DOHH2 (cell line): ENCODE results near the gene FBXO28.

ENCODE experiments used
- H3F3A ChIP-seq: fragments of 200-600 bp; sonication (generic), shearing (Covaris generic); 2 replicates; pipeline ENCODE4 v1.6.0; 2016; ENCODE audit warnings: antibody characterized with exemption, mild to moderate bottlenecking; ENCODE audit not compliant: control insufficient read depth, insufficient read depth
- H3K27ac ChIP-seq: fragments of 200-600 bp; sonication (generic); 2 replicates; pipeline ENCODE4 v1.5.1; 2014; ENCODE audit warnings: low read depth, mild to moderate bottlenecking, low read length, moderate library complexity
- H3K27me3 ChIP-seq: fragments of 200-600 bp; sonication (generic); 2 replicates; pipeline ENCODE4 v1.6.1; 2014; ENCODE audit warnings: mild to moderate bottlenecking, low read length, mixed read lengths; ENCODE audit not compliant: control insufficient read depth
- H3K36me3 ChIP-seq: fragments of 200-600 bp; sonication (generic); 2 replicates; pipeline ENCODE4 v1.6.1; 2014; ENCODE audit warnings: mild to moderate bottlenecking, low read length, moderate library complexity, mixed read lengths; ENCODE audit not compliant: control insufficient read depth
- H3K4me1 ChIP-seq: fragments of 200-600 bp; sonication (generic); 2 replicates; pipeline ENCODE4 v1.6.1; 2014; ENCODE audit warnings: mild to moderate bottlenecking, low read length, mixed read lengths; ENCODE audit not compliant: control insufficient read depth
- H3K4me2 ChIP-seq: fragments of 200-600 bp; sonication (generic); 2 replicates; pipeline ENCODE4 v1.6.0; 2014; ENCODE audit warnings: mild to moderate bottlenecking, low read length, moderate library complexity
- H3K4me3 ChIP-seq: fragments of 200-600 bp; sonication (generic); 2 replicates; pipeline ENCODE4 v1.5.1; 2014; ENCODE audit warnings: mild to moderate bottlenecking, low read length, mixed read lengths
- H3K79me2 ChIP-seq: fragments of 200-600 bp; sonication (generic); 2 replicates; pipeline ENCODE4 v1.6.1; 2014; ENCODE audit warnings: mild to moderate bottlenecking, low read length, mixed read lengths; ENCODE audit not compliant: control insufficient read depth
- H3K9me2 ChIP-seq: fragments of 200-600 bp; sonication (generic); replicated peaks from 2 replicates; pipeline ENCODE4 v1.6.1; 2014; ENCODE audit warnings: mild to moderate bottlenecking, low read length, mixed read lengths; ENCODE audit not compliant: control insufficient read depth
- H3K9me3 ChIP-seq: fragments of 200-600 bp; sonication (generic); 2 replicates; pipeline ENCODE4 v1.6.1; 2014; ENCODE audit warnings: antibody characterized with exemption, low read length, mixed read lengths; ENCODE audit not compliant: control insufficient read depth, insufficient read depth
- H4K20me1 ChIP-seq: fragments of 200-600 bp; sonication (generic); 2 replicates; pipeline ENCODE4 v1.6.0; 2014; ENCODE audit warnings: low read depth, mild to moderate bottlenecking, antibody characterized with exemption, low read length, moderate library complexity; ENCODE audit not compliant: control insufficient read depth, insufficient read depth
- EZH2phosphoT487 ChIP-seq: fragments of 200-600 bp; sonication (generic); IDR thresholded peaks from 2 replicates; pipeline ENCODE4 v1.6.1; 2017; ENCODE audit warnings: borderline replicate concordance, mild to moderate bottlenecking, antibody characterized with exemption, low read length, moderate library complexity, mixed read lengths
- TF ChIP-seq, protein P1 (sequence below): fragments of 200-600 bp; sonication (generic); IDR thresholded peaks from one replicate; pipeline ENCODE4 v1.5.1; 2014; ENCODE audit warnings: antibody characterized with exemption, mild to moderate bottlenecking, low read depth, low read length; ENCODE audit not compliant: poor library complexity, severe bottlenecking

FBXO28 gene

GRCh38 chr1:224131253-224131652 is 17.3 kb downstream of the FBXO28 start:
- no peak overlapping the region for H3K4me3 ChIP-seq
- H3K36me3 ChIP-seq: peaks cover 69% of the 10 kb centered on the region
- H3K9me3 ChIP-seq: no peaks in the 10 kb centered on the region
- no peaks in the 10 kb centered on the region for H3K27me3 ChIP-seq
- H3K4me1 ChIP-seq: no peaks in the 10 kb centered on the region
- H3K9me2 ChIP-seq: no peaks in the 10 kb centered on the region
- no peak overlapping the region for H3K27ac ChIP-seq
- peaks cover 4% of the 10 kb centered on the region; the same call in 1 of the 2 replicates for H3F3A ChIP-seq
- H4K20me1 ChIP-seq: no peaks in the 10 kb centered on the region
- TF ChIP-seq, protein P1, sequence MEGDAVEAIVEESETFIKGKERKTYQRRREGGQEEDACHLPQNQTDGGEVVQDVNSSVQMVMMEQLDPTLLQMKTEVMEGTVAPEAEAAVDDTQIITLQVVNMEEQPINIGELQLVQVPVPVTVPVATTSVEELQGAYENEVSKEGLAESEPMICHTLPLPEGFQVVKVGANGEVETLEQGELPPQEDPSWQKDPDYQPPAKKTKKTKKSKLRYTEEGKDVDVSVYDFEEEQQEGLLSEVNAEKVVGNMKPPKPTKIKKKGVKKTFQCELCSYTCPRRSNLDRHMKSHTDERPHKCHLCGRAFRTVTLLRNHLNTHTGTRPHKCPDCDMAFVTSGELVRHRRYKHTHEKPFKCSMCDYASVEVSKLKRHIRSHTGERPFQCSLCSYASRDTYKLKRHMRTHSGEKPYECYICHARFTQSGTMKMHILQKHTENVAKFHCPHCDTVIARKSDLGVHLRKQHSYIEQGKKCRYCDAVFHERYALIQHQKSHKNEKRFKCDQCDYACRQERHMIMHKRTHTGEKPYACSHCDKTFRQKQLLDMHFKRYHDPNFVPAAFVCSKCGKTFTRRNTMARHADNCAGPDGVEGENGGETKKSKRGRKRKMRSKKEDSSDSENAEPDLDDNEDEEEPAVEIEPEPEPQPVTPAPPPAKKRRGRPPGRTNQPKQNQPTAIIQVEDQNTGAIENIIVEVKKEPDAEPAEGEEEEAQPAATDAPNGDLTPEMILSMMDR: no peak
- no peak for TF ChIP-seq EZH2phosphoT487
- H3K79me2 ChIP-seq: peaks cover 37% of the 10 kb centered on the region
- no peak overlapping the region for H3K4me2 ChIP-seq

- no peak overlapping the region for H3K4me3 ChIP-seq
- H3K9me2 ChIP-seq: no peaks in the 10 kb centered on the region
- peaks cover 21% of the 10 kb centered on the region for H3K79me2 ChIP-seq
- no peaks in the 10 kb centered on the region for H4K20me1 ChIP-seq
- no peaks in the 10 kb centered on the region for H3K4me1 ChIP-seq
- H3K9me3 ChIP-seq: no peaks in the 10 kb centered on the region
- H3K27ac ChIP-seq: no peak overlapping the region
- H3K4me2 ChIP-seq: no peak overlapping the region
- H3F3A ChIP-seq: peaks cover 4% of the 10 kb centered on the region; the same call in 1 of the 2 replicates
- peaks cover 66% of the 10 kb centered on the region for H3K36me3 ChIP-seq
- TF ChIP-seq, protein P1: no peak
- TF ChIP-seq EZH2phosphoT487: no peak
- H3K27me3 ChIP-seq: no peaks in the 10 kb centered on the region
Observed at GRCh38 chr1:224132901-224133300, 19.0 kb downstream of the FBXO28 start.

DNA sequence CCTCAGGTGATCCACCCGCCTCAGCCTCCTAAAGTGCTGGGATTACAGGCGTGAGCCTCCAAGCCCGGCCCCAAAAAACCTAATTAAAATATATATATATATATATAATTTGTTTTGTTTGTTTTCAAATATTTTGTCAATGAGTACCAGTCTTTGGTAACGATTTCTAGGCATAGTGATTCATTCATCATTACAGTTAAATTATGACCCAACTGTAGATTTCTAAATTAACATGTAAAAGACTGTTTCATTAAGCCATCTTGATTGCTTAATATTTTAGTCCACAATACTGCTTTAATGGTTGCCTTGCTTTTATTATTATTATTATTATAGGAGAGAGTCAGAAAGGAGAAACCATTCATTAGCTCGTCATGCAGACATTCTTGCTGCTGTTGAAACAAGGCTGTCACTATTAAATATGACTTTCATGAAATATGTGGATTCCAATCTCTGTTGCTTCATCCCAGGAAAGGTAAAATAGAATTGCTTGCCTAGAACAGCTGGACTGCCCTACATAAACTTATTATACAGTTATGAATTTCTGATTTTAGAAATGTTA is 19.9 kb downstream of the FBXO28 start:
- no peaks in the 10 kb centered on the region for H3K9me3 ChIP-seq
- H4K20me1 ChIP-seq: no peaks in the 10 kb centered on the region
- no peaks in the 10 kb centered on the region for H3K4me1 ChIP-seq
- peaks cover 4% of the 10 kb centered on the region; the same call in 1 of the 2 replicates for H3F3A ChIP-seq
- H3K4me3 ChIP-seq: no peak overlapping the region
- TF ChIP-seq, protein P1: no peak
- no peak for TF ChIP-seq EZH2phosphoT487
- H3K9me2 ChIP-seq: no peaks in the 10 kb centered on the region
- H3K27me3 ChIP-seq: no peaks in the 10 kb centered on the region
- H3K36me3 ChIP-seq: peaks cover 68% of the 10 kb centered on the region
- H3K79me2 ChIP-seq: peaks cover 12% of the 10 kb centered on the region
- H3K4me2 ChIP-seq: no peak overlapping the region
- no peak overlapping the region for H3K27ac ChIP-seq

DNA sequence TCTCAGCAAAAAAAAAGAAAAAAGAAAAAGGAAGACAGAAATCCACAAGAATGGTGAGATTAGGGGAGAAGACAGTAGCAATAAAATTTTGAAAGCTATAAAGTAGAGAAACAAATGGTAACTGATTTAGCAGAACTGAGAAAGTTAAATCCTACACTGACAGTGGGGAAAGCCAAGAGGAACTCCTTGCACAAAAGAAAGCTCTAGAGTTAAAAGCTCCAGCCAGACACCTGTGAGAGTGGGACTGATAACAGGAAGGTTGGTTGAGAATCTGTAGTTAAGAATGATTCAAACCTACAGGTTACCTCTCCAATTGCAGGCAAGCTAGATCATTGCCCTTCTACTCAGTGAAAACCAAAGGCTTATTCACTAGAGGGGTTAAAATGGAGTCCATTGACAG is 23.6 kb downstream of the FBXO28 start:
- H3F3A ChIP-seq: peaks cover 4% of the 10 kb centered on the region; the same call in 1 of the 2 replicates
- no peak overlapping the region for H3K27ac ChIP-seq
- H3K9me2 ChIP-seq: no peaks in the 10 kb centered on the region
- H3K36me3 ChIP-seq: peaks cover 54% of the 10 kb centered on the region
- no peak overlapping the region for H3K4me3 ChIP-seq
- H3K4me2 ChIP-seq: no peak overlapping the region
- H3K79me2 ChIP-seq: no peaks in the 10 kb centered on the region
- TF ChIP-seq EZH2phosphoT487: no peak
- TF ChIP-seq, protein P1: no peak
- H3K9me3 ChIP-seq: no peaks in the 10 kb centered on the region
- H3K27me3 ChIP-seq: no peaks in the 10 kb centered on the region
- H4K20me1 ChIP-seq: no peaks in the 10 kb centered on the region
- no peaks in the 10 kb centered on the region for H3K4me1 ChIP-seq
